Muscle of back (tissue), 11 donors: ENCODE results near the gene FOXD4. TPM values are rescaled to one million over a fixed set of nuclear protein-coding genes. Genes with fewer than 3 reads are reported as not detected.
"Not testable (repeated sequence)": the region's sequence is repeated elsewhere in the genome, so short reads cannot be mapped to it uniquely, and the experiment has no call there.

Experiments used
- DNase-seq, 3 donors: peaks; one replicate each; pipeline versions ENCODE4 v3.0.0 to v3.0.0-alpha.2; 2013
- polyA plus RNA-seq, 10 donors: library from polyadenylated mRNA; unstranded; fragments of 120-200 nt; gene quantifications; one replicate each; pipeline ENCODE4 v1.2.1, GENCODE V29; 2013; ENCODE audit not compliant: insufficient read length in 10 of 10

The FOXD4 gene
- polyA plus RNA-seq, 10 donors = 0.44 to 2.4 (median 0.76) TPM

DNA sequence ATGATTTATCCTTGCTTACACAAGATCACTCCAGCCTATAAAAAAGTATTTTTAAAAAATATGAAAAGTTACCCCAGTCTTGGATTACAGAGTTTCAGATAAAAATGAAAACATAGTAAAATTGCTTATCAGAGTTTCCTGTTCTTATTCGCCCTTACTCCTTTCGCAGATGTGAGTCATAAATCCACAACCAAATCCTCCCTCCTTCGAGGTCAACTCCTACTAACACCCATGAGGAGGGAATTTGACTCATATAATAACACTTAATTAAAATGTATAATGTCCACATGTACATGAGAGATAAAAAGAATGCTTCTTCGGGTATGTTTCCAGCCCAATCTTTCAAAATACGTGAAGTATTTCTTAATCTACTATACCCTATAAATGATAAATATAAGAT, 23.9 kb downstream of the FOXD4 start:
- not testable (repeated sequence) for DNase-seq

DNA sequence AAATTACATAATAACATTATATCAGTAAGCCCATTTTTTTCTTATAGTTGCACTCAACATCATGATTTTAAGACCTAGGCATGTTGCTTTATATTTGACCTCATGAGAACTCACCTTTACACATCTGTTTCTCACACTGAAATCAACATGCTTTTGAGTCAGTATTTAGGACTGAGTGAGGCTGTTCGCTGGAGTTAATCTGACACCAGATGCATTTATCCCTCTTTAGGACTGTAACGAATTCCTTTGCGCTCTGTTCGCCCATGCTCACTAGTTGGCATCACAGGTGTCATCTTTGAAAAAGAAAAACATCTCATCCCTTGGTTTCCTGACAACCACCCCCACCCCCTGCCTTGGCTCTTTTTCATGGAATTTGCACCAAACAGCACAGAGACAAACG, 24.3 kb downstream of the FOXD4 start:
- not testable (repeated sequence) for DNase-seq

DNA sequence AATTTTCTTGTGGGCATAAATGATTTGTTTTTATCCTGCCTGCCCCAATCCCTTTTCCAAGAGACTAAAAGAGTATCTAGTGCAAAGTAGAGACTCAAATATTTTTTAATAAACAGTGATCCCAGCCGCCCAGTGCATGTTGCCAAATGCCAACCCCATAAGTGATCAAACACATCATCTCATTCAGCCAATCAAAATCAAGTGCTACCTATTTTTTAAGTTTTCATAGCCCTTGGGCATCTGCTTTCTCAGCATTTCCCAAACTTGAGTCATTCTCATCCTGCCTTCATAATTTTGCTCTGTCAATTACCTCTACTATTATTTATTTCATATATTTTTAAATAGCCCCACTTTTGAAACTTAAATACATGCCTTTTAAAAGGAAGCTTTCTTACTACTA, 27.4 kb downstream of the FOXD4 start:
- not testable (repeated sequence) for DNase-seq

DNA sequence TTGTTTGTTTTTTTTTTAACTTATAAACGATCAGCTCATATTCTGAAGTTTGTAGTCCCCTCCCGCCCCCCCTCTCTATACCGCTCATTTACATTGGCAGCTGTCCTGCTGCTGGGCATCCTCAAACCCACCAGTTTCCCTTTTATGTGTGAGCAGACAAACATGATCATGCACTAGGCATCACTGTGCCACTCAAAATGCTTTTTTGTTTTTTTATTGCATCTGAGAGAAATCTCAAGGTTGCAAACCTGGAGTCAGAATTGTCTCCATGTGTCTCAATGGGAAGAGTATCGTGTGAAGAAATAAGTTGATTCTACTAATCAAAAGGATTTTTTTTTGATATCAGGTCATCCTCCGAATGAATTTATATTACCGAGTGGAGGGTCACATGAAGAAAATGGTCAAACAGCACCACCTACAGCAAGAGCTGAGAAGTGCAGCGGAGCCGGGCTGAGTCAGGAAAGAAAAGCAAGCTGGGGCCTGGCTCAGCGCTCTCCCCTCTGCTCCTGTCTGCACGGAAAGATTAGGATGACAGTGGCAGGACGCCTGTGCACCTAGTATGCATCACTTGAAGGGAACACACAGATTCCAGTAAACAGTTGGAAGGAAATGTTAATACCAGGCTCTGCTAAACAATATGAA, 29.7 kb downstream of the FOXD4 start:
- not testable (repeated sequence) for DNase-seq

DNA sequence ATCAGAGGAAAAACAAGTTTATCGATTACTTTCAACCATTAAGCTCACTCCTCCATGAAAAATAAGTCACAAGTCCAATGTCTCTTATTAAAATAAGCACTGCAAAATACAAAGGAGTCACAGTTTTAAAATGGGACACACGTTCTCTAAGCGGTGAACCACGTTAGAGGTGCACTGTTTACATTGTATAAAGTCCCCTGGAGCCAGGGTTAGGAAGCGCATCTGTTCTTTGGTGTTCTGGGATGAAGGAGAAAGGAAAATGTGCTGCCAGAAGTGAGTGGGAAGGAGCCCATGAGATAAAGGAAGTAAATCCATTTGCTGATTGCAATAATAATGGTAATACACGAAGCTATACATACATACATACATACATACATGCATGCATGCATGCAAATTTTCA, 30.4 kb downstream of the FOXD4 start:
- not testable (repeated sequence) for DNase-seq

DNA sequence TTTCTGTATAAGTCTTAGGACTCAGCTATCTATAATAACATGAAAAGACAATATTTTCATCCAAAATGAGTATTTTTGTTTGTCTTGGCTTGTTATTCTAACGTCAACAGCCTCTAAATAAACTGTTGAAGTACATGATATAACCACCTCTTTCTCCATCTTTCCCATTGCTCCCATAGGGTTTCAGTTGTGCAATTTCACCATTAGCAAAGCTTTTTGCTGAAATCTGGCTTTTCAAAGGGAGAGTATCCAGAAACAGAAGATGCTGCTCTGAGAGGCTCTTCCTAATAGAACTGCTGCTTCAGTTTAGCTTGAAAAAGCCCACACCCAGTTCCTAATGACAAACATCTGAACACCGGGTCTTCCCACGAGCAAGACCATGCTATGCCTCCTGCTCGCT, 31.1 kb downstream of the FOXD4 start:
- not testable (repeated sequence) for DNase-seq

DNA sequence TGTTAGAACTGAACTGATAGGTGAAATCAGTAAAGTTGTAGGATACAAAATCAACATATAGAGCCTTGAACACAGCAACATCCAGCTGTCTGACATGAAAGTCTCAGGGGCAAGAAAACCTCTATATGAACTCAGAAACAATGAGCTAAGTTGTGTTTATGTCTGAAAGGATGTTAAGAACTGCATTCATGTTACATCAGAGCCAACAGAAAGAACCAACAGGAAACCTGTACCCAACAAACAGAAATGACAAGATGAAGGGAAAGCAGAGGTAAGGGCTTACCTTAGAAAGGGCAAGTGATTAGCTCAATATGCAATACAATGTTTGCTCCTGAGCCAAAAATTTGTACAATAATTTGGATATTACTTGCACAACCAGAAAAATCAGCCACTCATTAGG, 31.5 kb downstream of the FOXD4 start:
- not testable (repeated sequence) for DNase-seq

DNA sequence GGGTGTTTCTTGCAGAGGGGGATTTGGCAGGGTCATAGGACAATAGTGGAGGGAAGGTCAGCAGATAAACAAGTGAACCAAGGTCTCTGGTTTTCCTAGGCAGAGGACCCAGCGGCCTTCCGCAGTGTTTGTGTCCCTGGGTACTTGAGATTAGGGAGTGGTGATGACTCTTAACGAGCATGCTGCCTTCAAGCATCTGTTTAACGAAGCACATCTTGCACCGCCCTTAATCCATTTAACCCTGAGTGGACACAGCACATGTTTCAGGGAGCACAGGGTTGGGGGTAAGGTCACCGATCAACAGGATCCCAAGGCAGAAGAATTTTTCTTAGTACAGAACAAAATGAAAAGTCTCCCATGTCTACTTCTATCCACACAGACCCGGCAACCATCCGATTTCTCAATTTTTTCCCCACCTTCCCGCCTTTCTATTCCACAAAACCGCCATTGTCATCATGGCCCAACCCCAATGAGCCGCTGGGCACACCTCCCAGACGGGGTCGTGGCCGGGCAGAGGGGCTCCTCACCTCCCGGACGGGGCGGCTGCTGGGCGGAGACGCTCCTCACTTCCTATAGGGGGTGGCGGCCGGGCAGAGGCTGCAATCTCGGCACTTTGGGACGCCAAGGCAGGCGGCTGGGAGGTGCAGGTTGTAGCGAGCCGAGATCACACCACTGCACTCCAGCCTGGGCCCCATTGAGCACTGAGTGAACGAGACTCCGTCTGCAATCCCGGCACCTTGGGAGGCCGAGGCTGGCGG, 35.1 kb downstream of the FOXD4 start:
- DNase-seq = not testable (repeated sequence)

DNA sequence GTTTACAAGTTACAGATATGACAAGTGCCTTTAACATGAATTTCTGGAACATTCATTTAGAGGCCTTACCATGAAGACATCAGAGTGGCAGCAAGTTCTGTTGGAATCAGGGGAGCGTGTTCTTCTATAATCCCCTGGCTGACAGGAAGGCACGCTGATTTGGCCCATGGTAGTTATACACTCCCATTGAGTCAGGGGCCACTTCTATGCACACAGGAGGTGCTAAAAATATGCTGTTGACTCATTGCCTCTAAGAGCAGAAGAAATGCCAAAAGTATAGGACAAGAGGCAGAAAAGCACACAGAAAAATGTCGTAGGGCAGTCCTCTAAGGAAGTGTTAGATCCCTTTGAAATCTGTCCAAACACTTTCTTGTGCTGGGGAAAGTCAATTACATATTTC, 39.9 kb downstream of the FOXD4 start:
- not testable (repeated sequence) for DNase-seq

DNA sequence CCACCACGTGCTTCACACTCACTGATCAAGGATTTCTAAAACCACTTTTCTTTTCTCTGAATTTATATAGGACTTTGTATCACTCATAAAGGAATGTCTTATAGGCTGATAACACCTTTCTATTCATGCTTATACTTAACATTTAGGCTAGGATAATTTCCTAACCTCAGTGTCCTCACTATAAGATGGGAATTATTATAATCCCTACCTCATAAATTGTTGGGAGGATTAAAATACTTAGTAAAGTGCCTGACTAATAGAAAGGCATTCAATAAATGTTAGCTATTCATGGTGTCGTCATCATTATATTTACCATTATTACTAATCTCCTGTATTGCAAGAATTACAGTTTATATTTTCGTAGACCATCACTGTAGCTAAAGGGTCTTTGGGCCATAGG, 41.8 kb downstream of the FOXD4 start:
- not testable (repeated sequence) for DNase-seq

DNA sequence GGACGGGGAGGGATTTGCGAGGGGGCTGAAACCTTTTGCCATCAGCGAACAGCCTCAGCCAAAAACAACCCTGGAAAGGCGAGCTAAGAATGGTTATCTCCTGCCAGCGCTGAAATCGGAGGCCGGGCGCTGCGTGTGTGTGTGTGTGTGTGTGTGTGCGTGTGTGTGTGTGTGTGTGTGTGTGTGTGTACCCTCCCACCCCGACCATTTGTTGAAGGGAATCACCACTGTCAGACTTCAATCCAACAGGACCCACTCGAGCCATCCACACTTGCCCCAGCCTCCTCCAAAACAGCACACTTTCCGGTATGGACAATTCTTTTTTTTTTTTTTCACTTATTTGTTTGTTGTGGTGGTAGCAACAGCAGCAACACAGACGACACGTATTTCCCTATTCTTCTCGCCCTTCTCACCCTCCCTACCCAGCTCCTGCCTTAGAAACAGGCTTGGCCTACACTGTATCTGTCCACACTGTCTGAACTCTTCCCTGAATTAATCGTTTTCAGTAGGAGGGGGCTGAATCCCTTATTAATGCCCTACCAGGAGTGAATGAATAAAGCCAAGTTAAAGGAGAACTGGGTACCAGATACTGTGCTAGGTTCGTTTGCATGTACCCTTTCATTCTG, 44.2 kb downstream of the FOXD4 start:
- DNase-seq = peak in 2 of 3 donors; percentile 5 to 31

DNA sequence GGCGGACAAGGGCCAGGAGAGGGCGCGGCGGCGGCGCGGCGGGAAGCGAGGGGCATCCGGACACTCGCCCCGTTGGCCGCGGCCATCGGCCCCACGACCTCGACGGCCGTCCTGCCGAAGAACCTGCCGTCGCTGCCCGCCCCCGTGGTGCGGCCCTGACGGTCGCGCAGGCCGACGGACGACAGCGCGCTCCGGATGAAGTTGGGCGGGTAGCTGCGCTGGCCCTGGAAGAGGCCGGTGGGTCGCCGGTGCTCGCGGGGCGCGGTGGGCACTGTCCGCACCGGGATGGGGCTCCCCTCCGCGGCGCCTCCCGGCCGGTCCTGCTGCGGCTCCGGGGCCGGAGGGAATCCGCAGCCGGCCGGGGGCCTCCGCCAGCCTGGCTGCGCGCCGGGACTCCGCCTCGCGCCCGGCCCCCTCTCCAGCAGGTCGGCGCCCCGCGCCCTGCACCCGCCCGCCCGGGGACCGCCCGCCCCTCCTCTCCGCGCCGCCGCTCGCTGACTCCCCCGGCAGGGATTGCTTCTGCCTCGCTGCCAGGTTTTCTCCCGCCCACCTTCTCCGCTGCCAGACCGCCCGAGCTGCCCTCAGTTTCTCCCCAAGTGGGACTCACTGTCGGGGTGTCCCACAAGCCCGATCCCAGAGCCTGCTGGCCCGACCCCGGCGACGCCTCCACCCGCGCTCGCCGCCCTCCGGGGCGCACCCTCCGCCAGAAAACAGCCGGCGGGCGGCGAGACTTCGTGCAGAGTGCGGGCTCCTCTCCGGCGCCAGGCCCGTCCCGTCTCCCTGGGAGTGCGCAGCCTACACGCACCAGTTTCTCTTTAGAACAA, 44.9 kb downstream of the FOXD4 start:
- DNase-seq = peak in 2 of 3 donors; percentile 20 to 59

Other genes with a start within 250 kb of the FOXD4 start
- 10 to 100 TPM in 8 of 10 donors, 1 to 10 TPM in 2; 9.3 to 20.8 (median 14.0) TPM for gene WASHC1, start 89.0 kb downstream of the FOXD4 start, polyA plus RNA-seq
- 10 to 100 TPM; 31.3 to 59.7 (median 51.8) TPM for gene ZNG1A, start 60.6 kb upstream of the FOXD4 start, polyA plus RNA-seq
- gene DOCK8, start 96.4 kb upstream of the FOXD4 start, polyA plus RNA-seq = 10 to 100 TPM in 4 of 10 donors, 1 to 10 TPM in 6; 5.4 to 11.2 (median 7.6) TPM